MM.1S (cell line): ENCODE results near the gene PWWP2B.

Experiments used
- DNase-seq: peaks from one replicate; pipeline ENCODE4 v3.0.0-alpha.2; 2015
- H2AFZ ChIP-seq: fragments of 300-600 bp; sonication (generic); 2 replicates; pipeline ENCODE4 v1.6.0; 2016; ENCODE audit warnings: antibody characterized with exemption, low read length
- H3F3A ChIP-seq: fragments of 300-600 bp; sonication (generic); 2 replicates; pipeline ENCODE4 v1.6.1; 2016; ENCODE audit warnings: mild to moderate bottlenecking, antibody characterized with exemption, low read length, moderate library complexity, mixed read lengths; ENCODE audit not compliant: insufficient read depth
- H3K27ac ChIP-seq: fragments of 300-600 bp; sonication (generic); 2 replicates; pipeline ENCODE4 v1.5.1; 2016; ENCODE audit warnings: mild to moderate bottlenecking, low read length
- H3K27me3 ChIP-seq: fragments of 300-600 bp; sonication (generic); replicated peaks from 2 replicates; pipeline ENCODE4 v1.6.0; 2016; ENCODE audit warnings: low read length; ENCODE audit not compliant: insufficient read depth
- H3K36me3 ChIP-seq: fragments of 300-600 bp; sonication (generic); replicated peaks from 2 replicates; pipeline ENCODE4 v1.6.1; 2016; ENCODE audit warnings: mild to moderate bottlenecking, low read length, mixed read lengths; ENCODE audit not compliant: insufficient read depth
- H3K4me1 ChIP-seq: fragments of 300-600 bp; sonication (generic); 2 replicates; pipeline ENCODE4 v1.6.1; 2016; ENCODE audit warnings: low read length, mixed read lengths
- H3K4me2 ChIP-seq: fragments of 300-600 bp; sonication (generic); 2 replicates; pipeline ENCODE4 v1.6.0; 2016; ENCODE audit warnings: low read depth, low read length
- H3K4me3 ChIP-seq: fragments of 300-600 bp; sonication (generic); 2 replicates; pipeline ENCODE4 v1.5.1; 2016; ENCODE audit warnings: low read length, mixed read lengths
- H3K79me2 ChIP-seq: fragments of 300-600 bp; sonication (generic); 2 replicates; pipeline ENCODE4 v1.6.1; 2016; ENCODE audit warnings: mixed run types, low read length, mixed read lengths
- H3K9ac ChIP-seq: fragments of 300-600 bp; sonication (generic); 2 replicates; pipeline ENCODE4 v1.6.1; 2016; ENCODE audit warnings: low read length, mixed read lengths
- H3K9me2 ChIP-seq: fragments of 300-600 bp; sonication (generic); replicated peaks from 2 replicates; pipeline ENCODE4 v1.6.1; 2016; ENCODE audit warnings: mild to moderate bottlenecking, low read length, mixed read lengths; ENCODE audit not compliant: insufficient read depth
- H3K9me3 ChIP-seq: fragments of 300-600 bp; sonication (generic); replicated peaks from 2 replicates; pipeline ENCODE4 v1.6.1; 2016; ENCODE audit warnings: mild to moderate bottlenecking, low read length, mixed read lengths; ENCODE audit not compliant: insufficient read depth
- H4K20me1 ChIP-seq: fragments of 300-600 bp; sonication (generic); 2 replicates; pipeline ENCODE4 v1.6.1; 2016; ENCODE audit warnings: mild to moderate bottlenecking, low read length, moderate library complexity, mixed read lengths; ENCODE audit not compliant: insufficient read depth
- CTCF ChIP-seq: fragments of 300-600 bp; sonication (generic); IDR thresholded peaks from 2 replicates; pipeline ENCODE4 v1.5.1; 2016; ENCODE audit warnings: antibody characterized with exemption, low read length, mixed read lengths
- EZH2 ChIP-seq: fragments of 300-600 bp; sonication (generic); optimal IDR thresholded peaks from 2 replicates; pipeline ENCODE3; 2017; ENCODE audit warnings: low read depth, mild to moderate bottlenecking, antibody characterized with exemption, low read length, mixed read lengths
- EZH2phosphoT487 ChIP-seq: fragments of 300-600 bp; sonication (generic); IDR thresholded peaks from 2 replicates; pipeline ENCODE4 v1.6.1; 2018; ENCODE audit warnings: antibody characterized with exemption, low read length

Gene PWWP2B

DNA sequence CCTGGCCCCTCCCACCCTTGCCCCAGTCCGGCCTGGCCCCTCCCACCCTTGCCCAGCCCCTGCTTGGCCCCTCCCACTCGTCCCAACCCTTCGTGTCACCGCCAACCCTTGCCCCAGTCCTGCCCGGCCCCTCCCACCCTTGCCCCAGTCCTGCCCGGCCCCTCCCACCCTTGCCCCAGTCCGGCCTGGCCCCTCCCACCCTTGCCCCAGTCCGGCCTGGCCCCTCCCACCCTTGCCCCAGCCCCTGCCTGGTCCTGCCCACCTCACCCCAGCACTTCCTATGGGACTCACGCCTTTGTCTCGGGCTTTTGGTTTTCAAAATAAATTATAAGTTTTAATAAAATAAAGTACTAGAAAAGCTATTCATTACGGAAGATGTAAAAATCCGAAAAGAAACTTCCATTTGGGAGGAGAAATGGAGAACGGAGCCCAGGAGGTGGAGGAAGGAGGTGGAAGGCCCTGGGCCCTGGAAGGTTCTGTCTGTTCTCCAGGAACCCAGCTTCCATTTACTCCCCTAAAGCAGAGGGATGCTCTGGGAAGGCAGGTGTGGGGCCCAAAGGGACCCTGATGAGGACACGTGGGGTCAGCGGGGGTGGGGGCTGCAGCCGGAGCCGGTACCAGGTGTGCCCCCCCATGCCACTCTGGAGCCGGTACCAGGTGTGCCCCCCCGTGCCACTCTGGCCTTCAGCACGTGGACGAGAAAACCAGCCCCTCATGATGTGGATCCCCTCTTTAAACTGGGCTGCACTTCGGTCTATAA is 52.2 kb downstream of the PWWP2B start:
- Histone ChIP-seq H2AFZ (no peak overlapping the region), H3K4me3 (no peak overlapping the region), H3K36me3 (no peaks in the 10 kb centered on the region), H4K20me1 (no peaks in the 10 kb centered on the region), H3K79me2 (no peaks in the 10 kb centered on the region), H3K9me3 (no peaks in the 10 kb centered on the region), H3K4me1 (peaks cover 21% of the 10 kb centered on the region), H3K27me3 (no peaks in the 10 kb centered on the region), H3K9me2 (no peaks in the 10 kb centered on the region), H3K27ac (no peak overlapping the region), H3K4me2 (no peak overlapping the region), H3K9ac (no peak overlapping the region), H3F3A (no peaks in the 10 kb centered on the region)
- DNase-seq, result no peak
- TF ChIP-seq CTCF, result no peak
- no peak for TF ChIP-seq EZH2
- TF ChIP-seq EZH2phosphoT487, result no peak

DNA sequence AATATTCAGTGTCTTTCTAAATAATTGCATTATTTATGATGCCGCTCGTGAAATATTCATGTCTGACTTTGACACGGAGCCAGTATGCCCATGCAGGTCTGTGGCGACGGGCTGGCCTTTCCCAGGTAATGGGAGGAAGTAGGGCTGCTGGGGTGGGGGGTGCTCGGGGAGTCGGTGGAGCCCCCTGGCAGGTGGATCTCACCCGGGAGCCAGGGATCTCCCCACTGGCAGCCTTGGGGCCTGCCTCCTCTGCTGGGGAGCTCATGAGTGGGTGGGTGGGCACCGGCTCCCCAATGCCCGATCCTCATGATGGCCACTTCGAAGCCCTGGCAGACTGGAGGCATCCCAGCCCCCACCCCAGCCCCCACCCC is 52.8 kb downstream of the PWWP2B start:
- Histone ChIP-seq H4K20me1 (no peaks in the 10 kb centered on the region), H2AFZ (no peak overlapping the region), H3K9me3 (no peaks in the 10 kb centered on the region), H3F3A (no peaks in the 10 kb centered on the region), H3K79me2 (no peaks in the 10 kb centered on the region), H3K9me2 (no peaks in the 10 kb centered on the region), H3K27ac (no peak overlapping the region), H3K4me1 (peaks cover 21% of the 10 kb centered on the region), H3K4me3 (no peak overlapping the region), H3K27me3 (no peaks in the 10 kb centered on the region), H3K4me2 (no peak overlapping the region), H3K36me3 (no peaks in the 10 kb centered on the region), H3K9ac (no peak overlapping the region)
- DNase-seq, result no peak
- TF ChIP-seq EZH2phosphoT487, result no peak
- no peak for TF ChIP-seq CTCF
- no peak for TF ChIP-seq EZH2

- H3K27me3 ChIP-seq, result no peaks in the 10 kb centered on the region
- H3K4me3 ChIP-seq, result no peak overlapping the region
- H3K4me1 ChIP-seq, result peaks cover 21% of the 10 kb centered on the region
- no peak overlapping the region for H2AFZ ChIP-seq
- TF ChIP-seq EZH2phosphoT487, result no peak
- no peak for TF ChIP-seq CTCF
- TF ChIP-seq EZH2, result no peak
- H3K9ac ChIP-seq, result no peak overlapping the region
- H3K27ac ChIP-seq, result no peak overlapping the region
- no peak for DNase-seq
- no peaks in the 10 kb centered on the region for H3K9me2 ChIP-seq
- H3F3A ChIP-seq, result no peaks in the 10 kb centered on the region
- H3K36me3 ChIP-seq, result no peaks in the 10 kb centered on the region
- no peaks in the 10 kb centered on the region for H4K20me1 ChIP-seq
- H3K4me2 ChIP-seq, result no peak overlapping the region
- no peaks in the 10 kb centered on the region for H3K79me2 ChIP-seq
- no peaks in the 10 kb centered on the region for H3K9me3 ChIP-seq
Observed at GRCh38 chr10:132450466-132450824, 53.4 kb downstream of the PWWP2B start.
